A549 (cell line): ENCODE results near the gene LY6G5B. TPM values are rescaled to one million over a fixed set of nuclear protein-coding genes. Genes with fewer than 3 reads are reported as not detected.

Source experiments
- ATAC-seq, 2 experiments: fragments of 200-7000 bp in 1 of 2; fragments of >200 bp in 1 of 2; cut with Nextera tagmentation in 1 of 2; cut with Tn5 transposase in 1 of 2; 3 replicates each; pipeline versions ENCODE4 v1.8.0 to v1.9.1; 2018 to 2020; ENCODE audit warnings: mild to moderate bottlenecking in 1 of 2, moderate library complexity in 1 of 2
- CTCF ChIA-PET: fragments of 300-600 bp; sonication (Branson Sonifier 250); formaldehyde crosslinking; extraction: SDS; loops from one replicate; lab custom pipeline; 2021; ENCODE audit warnings: antibody characterized with exemption, inconsistent platforms; lab: Yijun Ruan, JAX
- POLR2A ChIA-PET: fragments of 350-600 bp; formaldehyde crosslinking; extraction: SDS; loops from one replicate; lab custom pipeline; 2021; ENCODE audit warnings: antibody characterized with exemption, inconsistent platforms; lab: Yijun Ruan, JAX
- DNase-seq, 2 experiments: peaks; one replicate each; pipeline versions ENCODE4 v3.0.0 to v3.0.0-alpha.2; 2011 to 2016; ENCODE audit warnings: low read depth in 1 of 2, low spot score in 1 of 2
- FAIRE-seq: peaks from 2 replicates; lab custom pipeline; 2011; peaks lifted over from hg19 to GRCh38; lab: Jason Lieb, UNC
- H3K27ac ChIP-seq, 2 experiments: fragments of >200 bp; sonication (Bioruptor Twin); formaldehyde crosslinking; 3 replicates each; pipeline ENCODE4 v1.5.1; 2016 to 2017
- H3K4me1 ChIP-seq: fragments of >200 bp; sonication (Bioruptor Twin); formaldehyde crosslinking; 3 replicates; pipeline ENCODE4 v1.6.1; 2016
- H3K4me2 ChIP-seq: fragments of >200 bp; sonication (Bioruptor Twin); formaldehyde crosslinking; 3 replicates; pipeline ENCODE4 v1.6.1; 2016
- H3K4me3 ChIP-seq: fragments of >200 bp; sonication (Bioruptor Twin); formaldehyde crosslinking; 3 replicates; pipeline ENCODE4 v1.5.1; 2016
- H3K9me3 ChIP-seq: fragments of >200 bp; sonication (Bioruptor Twin); formaldehyde crosslinking; 3 replicates; pipeline ENCODE4 v1.6.1; 2016
- BCL3 ChIP-seq: fragments of >200 bp; sonication (Bioruptor Twin); formaldehyde crosslinking; IDR thresholded peaks from 3 replicates; pipeline ENCODE4 v1.6.1; 2016
- CBX2 ChIP-seq: fragments of 200-600 bp; sonication (generic); IDR thresholded peaks from 2 replicates; pipeline ENCODE4 v1.6.1; 2016; ENCODE audit warnings: low read depth, mild to moderate bottlenecking, borderline replicate concordance
- CHD2 ChIP-seq: fragments of 150-350 bp; IDR thresholded peaks from 2 replicates; pipeline ENCODE4 v1.6.1; 2014; ENCODE audit warnings: low read length; ENCODE audit not compliant: partially characterized antibody
- ELK1 ChIP-seq: fragments of 150-350 bp; IDR thresholded peaks from 2 replicates; pipeline ENCODE4 v1.6.1; 2014; ENCODE audit warnings: low read depth, mild to moderate bottlenecking, low read length
- FOSL2 ChIP-seq, 2 experiments: fragments of 450-650 bp in 1 of 2; fragments of >200 bp in 1 of 2; sonication (Bioruptor Twin) in 1 of 2; formaldehyde crosslinking; IDR thresholded peaks; 2 replicates each; pipeline versions ENCODE4 v1.5.0 to v1.6.1; 2016 to 2020; ENCODE audit warnings: mild to moderate bottlenecking in 1 of 2, moderate library complexity in 1 of 2
- FOXS1 ChIP-seq: fragments of 250-450 bp; sonication (Bioruptor Pico); IDR thresholded peaks from 2 replicates; pipeline ENCODE4 v1.5.0; 2020; ENCODE audit warnings: mild to moderate bottlenecking, moderate library complexity
- HEYL ChIP-seq: fragments of 250-450 bp; sonication (Bioruptor Pico); IDR thresholded peaks from 2 replicates; pipeline ENCODE4 v1.8.0; 2021; ENCODE audit warnings: mild to moderate bottlenecking, moderate library complexity
- JUNB ChIP-seq: fragments of >200 bp; sonication (Bioruptor Twin); formaldehyde crosslinking; IDR thresholded peaks from 2 replicates; pipeline ENCODE4 v1.6.1; 2016
- POLR2A ChIP-seq: IDR thresholded peaks from 2 replicates; pipeline ENCODE4 v1.6.1; 2012; ENCODE audit warnings: mild to moderate bottlenecking, low read length
- RCOR1 ChIP-seq: fragments of 150-350 bp; IDR thresholded peaks from 2 replicates; pipeline ENCODE4 v1.6.1; 2014; ENCODE audit warnings: antibody characterized with exemption, low read length, low read depth
- REST ChIP-seq: fragments of 200-600 bp; sonication (generic); IDR thresholded peaks from 2 replicates; pipeline ENCODE4 v1.6.1; 2016; ENCODE audit warnings: antibody characterized with exemption, mild to moderate bottlenecking, moderate library complexity
- RNF2 ChIP-seq: fragments of 200-600 bp; sonication (generic); IDR thresholded peaks from 2 replicates; pipeline ENCODE4 v1.6.1; 2016; ENCODE audit warnings: low read depth, mild to moderate bottlenecking, antibody characterized with exemption, moderate library complexity, borderline replicate concordance
- SMC3 ChIP-seq: fragments of >200 bp; sonication (Bioruptor Twin); formaldehyde crosslinking; IDR thresholded peaks from 3 replicates; pipeline ENCODE4 v1.6.1; 2018; ENCODE audit warnings: inconsistent platforms
- TFCP2L1 ChIP-seq: fragments of 250-450 bp; sonication (Bioruptor Pico); IDR thresholded peaks from 2 replicates; pipeline ENCODE4 v1.5.0; 2021; ENCODE audit warnings: mild to moderate bottlenecking
- TP53 ChIP-seq: fragments of 250-450 bp; sonication (Bioruptor Pico); IDR thresholded peaks from 2 replicates; pipeline ENCODE4 v1.5.0; 2021; ENCODE audit warnings: mild to moderate bottlenecking, moderate library complexity
- ZFP36 ChIP-seq: fragments of 450-650 bp; IDR thresholded peaks from 2 replicates; pipeline ENCODE4 v1.6.1; 2014; ENCODE audit warnings: borderline replicate concordance; ENCODE audit not compliant: partially characterized antibody
- WGBS: methylation state at CpG from one replicate; pipeline ENCODE4 v1.1.6; 2017; ENCODE audit errors: missing lambda C conversion rate; 5-methylcytosine and 5-hydroxymethylcytosine counted together
- polyA plus RNA-seq, 4 experiments: library from polyadenylated mRNA; depleted of rRNA in 3 of 4; stranded (reverse); fragments of >200 nt; fragmentation: RNase III in 1 of 4; extraction: RNeasy Plus Mini Kit Qiagen cat#74134 plus additional on column Dnase treatment in 1 of 4; gene quantifications; 2 replicates in 3 of 4; 3 replicates in 1 of 4; pipeline ENCODE4 v1.2.3, GENCODE V29; 2011 to 2017
- TF ChIP-seq, protein P1 (sequence below): fragments of >200 bp; sonication (Bioruptor Twin); formaldehyde crosslinking; IDR thresholded peaks from 3 replicates; pipeline ENCODE4 v1.5.1; 2016

Gene LY6G5B
- polyA plus RNA-seq, 2 of the 4 experiments (the other 2 are of a cell fraction), result 5.9 to 9.9 TPM

- H3K4me1 ChIP-seq, result 0 out of 3 replicates have a peak, but pooled peaks cover 3% of the 10 kb centered on the region
- no peak within 1 kb of the TSS for H3K27ac ChIP-seq
- TF ChIP-seq POLR2A, result no peak
- no peak for TF ChIP-seq ZFP36
- TF ChIP-seq JUNB, result no peak
- no peak for TF ChIP-seq RNF2
- TF ChIP-seq RCOR1, result no peak
- TF ChIP-seq HEYL (CRISPR knock-in tag), result no peak
- no peak for TF ChIP-seq FOSL2 (IDR thresholded peaks at IDR 0.05)
- no peak for TF ChIP-seq FOSL2 (CRISPR knock-in tag; IDR thresholded peaks at IDR 0.05)
- no peak for TF ChIP-seq CHD2
- TF ChIP-seq FOXS1 (CRISPR knock-in tag), result no peak
- TF ChIP-seq CBX2, result no peak
- no peak for TF ChIP-seq TFCP2L1 (CRISPR knock-in tag)
- TF ChIP-seq BCL3, result no peak
- TF ChIP-seq SMC3, result no peak
- TF ChIP-seq ELK1, result no peak
- TF ChIP-seq, protein P1, sequence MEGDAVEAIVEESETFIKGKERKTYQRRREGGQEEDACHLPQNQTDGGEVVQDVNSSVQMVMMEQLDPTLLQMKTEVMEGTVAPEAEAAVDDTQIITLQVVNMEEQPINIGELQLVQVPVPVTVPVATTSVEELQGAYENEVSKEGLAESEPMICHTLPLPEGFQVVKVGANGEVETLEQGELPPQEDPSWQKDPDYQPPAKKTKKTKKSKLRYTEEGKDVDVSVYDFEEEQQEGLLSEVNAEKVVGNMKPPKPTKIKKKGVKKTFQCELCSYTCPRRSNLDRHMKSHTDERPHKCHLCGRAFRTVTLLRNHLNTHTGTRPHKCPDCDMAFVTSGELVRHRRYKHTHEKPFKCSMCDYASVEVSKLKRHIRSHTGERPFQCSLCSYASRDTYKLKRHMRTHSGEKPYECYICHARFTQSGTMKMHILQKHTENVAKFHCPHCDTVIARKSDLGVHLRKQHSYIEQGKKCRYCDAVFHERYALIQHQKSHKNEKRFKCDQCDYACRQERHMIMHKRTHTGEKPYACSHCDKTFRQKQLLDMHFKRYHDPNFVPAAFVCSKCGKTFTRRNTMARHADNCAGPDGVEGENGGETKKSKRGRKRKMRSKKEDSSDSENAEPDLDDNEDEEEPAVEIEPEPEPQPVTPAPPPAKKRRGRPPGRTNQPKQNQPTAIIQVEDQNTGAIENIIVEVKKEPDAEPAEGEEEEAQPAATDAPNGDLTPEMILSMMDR, result no peak
- no peak for TF ChIP-seq TP53 (CRISPR knock-in tag)
- TF ChIP-seq REST, result no peak
- TF ChIP-seq, all 56 proteins: peak for 0
- ATAC-seq (no peak), FAIRE-seq (no peak), DNase-seq (no peak)
- CTCF ChIA-PET, result interaction anchor here (1.7 to 2.0 kb wide), 2 partner anchors 8 to 14 kb away, joined by 5 to 6 read pairs; partner anchors contain the start of genes DDAH2 and MPIG6B
- 85% methylated on average over 15 of the region's 16 CpGs for WGBS
- H3K4me2 ChIP-seq, result no peak within 1 kb of the TSS
- POLR2A ChIA-PET, result no interaction called here
- H3K4me3 ChIP-seq, result no peak within 1 kb of the TSS
- H3K9me3 ChIP-seq, result no peaks in the 10 kb centered on the region
Measured at GRCh38 chr6:31715022-31715958, 45.5 kb downstream of the LY6G5B start, which contains the start of gene LY6G6D. LY6G6D (plus strand) TSS chr6:31715348; CDS start chr6:31715356, 8 bp downstream.
